Ovary (tissue), 9 donors: ENCODE measurements around the gene GGT6. TPM values are rescaled to one million over a fixed set of nuclear protein-coding genes. Genes with fewer than 3 reads are reported as not detected.

Source experiments
- DNase-seq, 5 donors: peaks; one replicate each; pipeline ENCODE4 v3.0.0-alpha.2; 2019 to 2020
- H3K27ac ChIP-seq, 2 donors: fragments of 200-600 bp; one replicate each; pipeline versions ENCODE4 v1.5.1 to v1.8.0; 2019 to 2022
- H3K27me3 ChIP-seq: fragments of 200-600 bp; one replicate; pipeline ENCODE4 v1.8.0; 2022
- H3K36me3 ChIP-seq: fragments of 200-600 bp; sonication (generic); one replicate; pipeline ENCODE4 v1.5.1; 2019
- H3K4me1 ChIP-seq: one replicate; pipeline ENCODE4 v1.8.1; 2013; ENCODE audit warnings: mild to moderate bottlenecking, moderate library complexity; ENCODE audit not compliant: insufficient read depth
- H3K4me3 ChIP-seq: fragments of 200-600 bp; sonication (generic); one replicate; pipeline ENCODE4 v1.5.1; 2017
- H3K9me3 ChIP-seq, 2 donors: fragments of 200-600 bp in 1 of 2; sonication (generic) in 1 of 2; one replicate each; pipeline versions ENCODE4 v1.5.1 to v1.8.1; 2013 to 2019; ENCODE audit warnings: mild to moderate bottlenecking in 1 of 2, moderate library complexity in 1 of 2
- CTCF ChIP-seq, 3 donors: fragments of 450-650 bp in 2 of 3; fragments of 200-600 bp in 1 of 3; IDR thresholded peaks; one replicate each; pipeline versions ENCODE4 v1.5.1 to v1.8.0; 2016 to 2022; ENCODE audit warnings: antibody characterized with exemption in 3 of 3, mild to moderate bottlenecking in 1 of 3
- EP300 ChIP-seq: sonication (generic); formaldehyde crosslinking; IDR thresholded peaks from one replicate; pipeline ENCODE4 v1.6.1; 2017; ENCODE audit warnings: antibody characterized with exemption
- POLR2A ChIP-seq: fragments of 450-650 bp; IDR thresholded peaks from one replicate; pipeline ENCODE4 v1.6.1; 2017; ENCODE audit warnings: antibody characterized with exemption, mild to moderate bottlenecking, moderate library complexity
- WGBS, 3 donors: extraction: QIAGEN DNeasy Blood & Tissue Kit in 1 of 3; methylation state at CpG; one replicate each; pipeline versions ENCODE4 v1.1.5 to v1.1.7; 2013 to 2017; 5-methylcytosine and 5-hydroxymethylcytosine counted together
- intact Hi-C, 4 donors: fragments of 100-400 bp; cut with DNase I; formaldehyde crosslinking; loops; one replicate each; pipeline versions ENCODE4 v1.11.0 to v1.15.1; 2022 to 2023
- polyA plus RNA-seq, 2 donors: library from polyadenylated mRNA; stranded (reverse); fragments of 200-250 nt in 1 of 2; fragments of 350-450 nt in 1 of 2; fragmentation: Illumina TruSeq in 1 of 2; extraction: RNeasy Lipid Tissue Mini Kit (QIAGEN cat#74804) in 1 of 2; gene quantifications; one replicate each; pipeline ENCODE4 v1.2.3, GENCODE V29; 2013 to 2014
- total RNA-seq, 7 donors: library from RNA; depleted of rRNA in 2 of 7; stranded (reverse); fragments of >200 nt in 2 of 7; fragmentation: NEBNext Ultra II Directional in 3 of 7; extraction: Animal tissue kit (Norgen Biotek cat#: 25700) in 3 of 7; gene quantifications; one replicate each; pipeline versions ENCODE4 v1.1.0 to v1.2.4, GENCODE V29; 2016 to 2023
- donor health status: DM: no; HTN: no; CAD: no; lungs with moderate emphysema.
- donor health status: DM: no; HTN: no; CAD: no.
- donor health status: Bipolar disorder and iron deficiency.
- donor health status: DM: yes; HTN: yes; CAD: no.
- donor health status: DM: no; HTN: no; CAD: no.
- donor health status: DM: yes; HTN: yes; CAD: no.

GGT6 gene
- total and polyA plus RNA-seq, 9 donors: 0.08 to 31.5 (median 1.1) TPM

- Histone ChIP-seq H3K36me3 (no peaks in the 10 kb centered on the region), H3K4me1 (no peaks in the 10 kb centered on the region), H3K27me3 (no peaks in the 10 kb centered on the region), H3K4me3 (no peak overlapping the region), H3K9me3 (no peaks in the 10 kb centered on the region), H3K27ac (no peak overlapping the region)
- intact Hi-C loops: no loop called here
- DNase-seq: no peak
- TF ChIP-seq EP300 (no peak), CTCF (IDR thresholded peaks at IDR 0.05) (no peak), POLR2A (no peak)
- WGBS, 3 donors: 90 to 94% (median 93%) methylated on average over 31 of the region's 31 CpGs
Observed at GRCh38 chr17:4512156-4513112, 47.9 kb downstream of the GGT6 start.

DNA sequence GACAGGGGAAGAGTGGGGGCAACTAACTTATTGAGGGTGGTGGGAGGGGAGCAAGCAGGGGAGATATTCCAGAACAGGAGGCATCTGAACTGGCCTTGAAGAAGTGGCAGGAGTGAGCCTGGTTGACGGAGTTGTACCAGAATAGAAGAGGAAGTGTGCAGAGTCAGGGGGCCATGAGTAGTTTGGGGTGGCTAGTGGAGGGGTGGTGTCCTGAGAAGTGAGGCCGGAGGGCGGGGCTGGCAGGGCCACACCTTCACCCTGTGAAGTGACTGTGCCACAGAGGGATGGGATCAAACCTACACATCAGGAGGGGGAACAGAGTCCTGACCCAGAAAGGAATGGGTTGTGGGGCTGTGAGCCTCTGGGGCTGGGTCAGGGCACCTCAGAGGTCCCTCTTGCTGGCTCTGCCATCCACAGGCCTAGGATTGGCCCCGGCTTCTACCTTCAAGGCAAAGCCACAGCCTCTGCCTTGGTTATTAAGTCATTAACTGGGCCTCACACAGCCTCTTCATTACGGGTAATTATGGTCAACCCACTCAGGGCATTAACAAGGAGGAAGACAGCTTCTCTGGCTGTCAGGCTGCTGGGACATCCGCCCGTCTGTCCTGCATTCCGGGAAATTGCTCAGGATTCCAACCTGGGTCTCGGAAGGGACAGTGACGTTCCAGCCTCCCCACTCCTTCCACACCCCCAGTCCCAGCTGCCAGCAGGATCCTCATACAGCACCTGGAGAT, 49.0 kb downstream of the GGT6 start:
- no peak for DNase-seq
- no peaks in the 10 kb centered on the region for H3K4me1 ChIP-seq

GRCh38 chr17:4510618-4510941, 49.8 kb downstream of the GGT6 start:
- H3K4me3 ChIP-seq: no peak overlapping the region
- no peaks in the 10 kb centered on the region for H3K9me3 ChIP-seq
- no peak for DNase-seq
- H3K27ac ChIP-seq: no peak overlapping the region
- TF ChIP-seq CTCF (IDR thresholded peaks at IDR 0.05) (no peak), POLR2A (no peak), EP300 (no peak)
- H3K27me3 ChIP-seq: no peaks in the 10 kb centered on the region
- no peaks in the 10 kb centered on the region for H3K36me3 ChIP-seq
- no peaks in the 10 kb centered on the region for H3K4me1 ChIP-seq
- WGBS, 3 donors: 76 to 82% (median 79%) methylated on average over 11 of the region's 11 CpGs
- intact Hi-C loops: no loop called here

More for the DNA sequence above, 49.0 kb downstream of the GGT6 start:
- no peaks in the 10 kb centered on the region for H3K36me3 ChIP-seq
- H3K9me3 ChIP-seq: no peaks in the 10 kb centered on the region
- H3K27ac ChIP-seq: no peak overlapping the region
- WGBS, 3 donors: 94 to 97% (median 96%) methylated on average over 10 of the region's 10 CpGs
- no peak for TF ChIP-seq POLR2A
- TF ChIP-seq CTCF (IDR thresholded peaks at IDR 0.05): no peak
- TF ChIP-seq EP300: no peak
- intact Hi-C loops: no loop called here
- no peak overlapping the region for H3K4me3 ChIP-seq
- H3K27me3 ChIP-seq: no peaks in the 10 kb centered on the region

DNA sequence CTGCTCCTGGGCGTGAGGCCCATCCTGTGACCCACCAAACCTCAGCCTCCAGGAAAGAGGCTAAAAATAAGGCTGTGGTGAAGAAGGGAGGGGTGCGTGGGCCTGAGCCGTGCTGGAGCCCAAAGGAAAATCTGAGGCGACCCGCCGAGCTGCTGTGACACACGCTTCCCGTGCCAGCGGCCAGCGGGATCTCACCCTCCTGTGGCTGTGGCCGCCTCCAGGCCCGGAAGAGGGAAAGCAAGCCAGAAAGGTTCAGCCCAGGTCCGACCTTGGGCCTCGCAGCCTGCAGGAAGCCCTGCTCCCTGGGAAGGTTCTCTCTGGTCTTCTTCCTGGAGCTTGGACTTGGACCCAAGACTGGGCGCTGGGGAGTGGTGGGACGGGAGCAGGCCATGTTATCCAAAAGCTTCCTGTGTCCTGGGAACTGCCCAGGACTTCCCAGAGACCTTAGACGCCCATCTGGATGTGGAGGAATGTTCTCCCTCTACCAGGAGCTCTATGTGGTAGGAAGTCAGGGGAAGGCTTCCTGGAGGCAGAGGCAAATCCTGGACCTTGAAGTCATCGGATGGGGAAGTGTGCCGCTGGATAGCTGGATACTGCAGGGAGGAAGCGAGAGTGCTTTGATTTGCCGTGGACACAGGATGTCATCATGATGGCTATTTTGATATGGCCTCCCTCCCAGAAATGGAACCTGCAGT, 50.3 kb downstream of the GGT6 start:
- H3K27me3 ChIP-seq: no peaks in the 10 kb centered on the region
- no peak overlapping the region for H3K4me3 ChIP-seq
- H3K4me1 ChIP-seq: no peaks in the 10 kb centered on the region
- H3K27ac ChIP-seq: no peak overlapping the region
- intact Hi-C loops: no loop called here
- no peaks in the 10 kb centered on the region for H3K9me3 ChIP-seq
- WGBS, 3 donors: 53 to 70% (median 54%) methylated on average over 21 of the region's 21 CpGs
- DNase-seq: no peak
- TF ChIP-seq EP300 (no peak), POLR2A (no peak)
- H3K36me3 ChIP-seq: no peaks in the 10 kb centered on the region
